Natural killer cell (primary cell): Measurements from ENCODE around the gene BICD2. TPM values are rescaled to one million over a fixed set of nuclear protein-coding genes. Genes with fewer than 3 reads are reported as not detected.
A peak's percentile ranks its signal among the peaks of the same experiment; 100 is the strongest.

Experiments used
- ATAC-seq, 3 donors: fragments of 150-1000 bp in 2 of 3; fragments of 200-7000 bp in 1 of 3; cut with Tn5 transposase; 1 replicate in 1 of 3; 2 replicates in 2 of 3; pipeline ENCODE4 v1.10.0; 2021; ENCODE audit warnings: mild to moderate bottlenecking in 2 of 3, moderate library complexity in 2 of 3
- DNase-seq, 2 donors: peaks; one replicate each; pipeline versions ENCODE4 v3.0.0 to v3.0.0-alpha.2; 2013 to 2021; ENCODE audit warnings: mixed read lengths in 1 of 2
- H3K27ac ChIP-seq: one replicate; pipeline ENCODE4 v1.5.1; 2013; ENCODE audit warnings: mild to moderate bottlenecking, low read length
- H3K27me3 ChIP-seq: one replicate; pipeline ENCODE4 v1.6.1; 2013; ENCODE audit warnings: low read length; ENCODE audit not compliant: control insufficient read depth, insufficient read depth
- H3K36me3 ChIP-seq: one replicate; pipeline ENCODE4 v1.6.1; 2013; ENCODE audit warnings: low read length; ENCODE audit not compliant: control insufficient read depth, insufficient read depth
- H3K4me1 ChIP-seq: one replicate; pipeline ENCODE4 v1.6.1; 2013; ENCODE audit warnings: low read length; ENCODE audit not compliant: control insufficient read depth, insufficient read depth
- H3K4me3 ChIP-seq: one replicate; pipeline ENCODE4 v1.5.1; 2013; ENCODE audit warnings: low read length
- H3K9me3 ChIP-seq: one replicate; pipeline ENCODE4 v1.6.1; 2013; ENCODE audit warnings: low read length; ENCODE audit not compliant: control insufficient read depth, insufficient read depth
- H3K27ac Mint-ChIP-seq, 2 donors: one replicate each; pipeline ENCODE4 v1.8.0; 2022; ENCODE audit warnings: mild to moderate bottlenecking in 2 of 2, mixed read lengths in 2 of 2, moderate library complexity in 1 of 2
- H3K27me3 Mint-ChIP-seq, 2 donors: one replicate each; pipeline ENCODE4 v1.8.0; 2022; ENCODE audit warnings: low read depth in 2 of 2, mixed read lengths in 2 of 2
- H3K36me3 Mint-ChIP-seq: one replicate; pipeline ENCODE4 v1.8.0; 2022; ENCODE audit warnings: mixed read lengths
- H3K4me1 Mint-ChIP-seq, 2 donors: one replicate each; pipeline ENCODE4 v1.8.0; 2022; ENCODE audit warnings: mixed read lengths in 2 of 2
- H3K4me3 Mint-ChIP-seq: one replicate; pipeline ENCODE4 v1.8.0; 2022; ENCODE audit warnings: mild to moderate bottlenecking, moderate library complexity, mixed read lengths
- H3K9me3 Mint-ChIP-seq, 2 donors: one replicate each; pipeline ENCODE4 v1.8.0; 2022; ENCODE audit warnings: mixed read lengths in 2 of 2
- WGBS: methylation state at CpG from one replicate; pipeline ENCODE4 v1.1.7; 2013; ENCODE audit warnings: missing lambda C conversion rate; ENCODE audit not compliant: insufficient coverage; 5-methylcytosine and 5-hydroxymethylcytosine counted together
- intact Hi-C: fragments of 100-400 bp; cut with micrococcal nuclease; formaldehyde crosslinking; loops from one replicate; pipeline ENCODE4 v1.14.2; 2022
- total RNA-seq, 4 donors: library from RNA; stranded (reverse); fragments of 120-200 nt in 1 of 4; gene quantifications; one replicate each; pipeline versions ENCODE4 v1.2.3 to v1.2.4, GENCODE V29; 2013 to 2022
- TF ChIP-seq, protein P1 (sequence below): fragments of 200-600 bp; IDR thresholded peaks from one replicate; pipeline ENCODE4 v1.8.0; 2022; ENCODE audit warnings: antibody characterized with exemption

BICD2 gene
- total RNA-seq, 3 donors from 2014 or later (not counting 1 experiment from before 2014, with no cell fraction given): 27.0 to 39.7 (median 39.7) TPM

DNA sequence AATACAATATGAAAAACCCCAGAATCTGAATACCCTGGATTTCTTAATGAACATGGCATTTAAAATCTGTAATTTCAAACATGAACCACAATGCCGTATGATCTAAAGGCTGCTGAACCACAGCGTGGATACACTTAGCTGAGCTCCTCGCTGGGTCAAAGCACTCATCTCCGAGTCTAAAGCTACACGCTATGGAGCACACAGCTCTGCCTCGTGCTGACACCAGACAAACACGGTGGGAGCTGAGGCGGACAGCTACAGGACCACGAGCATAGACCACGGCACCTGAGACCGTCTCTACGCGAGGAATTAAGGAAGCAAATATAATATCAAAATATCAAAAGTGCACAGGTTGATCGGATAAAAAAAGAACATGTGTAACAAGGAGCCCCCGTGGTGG is 51.9 kb downstream of the BICD2 start:
- peak overlapping the region; percentile 58 for H3K4me3 Mint-ChIP-seq
- DNase-seq (peak in 1 of 2 donors; percentile 2), ATAC-seq (no peak)
- TF ChIP-seq, protein P1, sequence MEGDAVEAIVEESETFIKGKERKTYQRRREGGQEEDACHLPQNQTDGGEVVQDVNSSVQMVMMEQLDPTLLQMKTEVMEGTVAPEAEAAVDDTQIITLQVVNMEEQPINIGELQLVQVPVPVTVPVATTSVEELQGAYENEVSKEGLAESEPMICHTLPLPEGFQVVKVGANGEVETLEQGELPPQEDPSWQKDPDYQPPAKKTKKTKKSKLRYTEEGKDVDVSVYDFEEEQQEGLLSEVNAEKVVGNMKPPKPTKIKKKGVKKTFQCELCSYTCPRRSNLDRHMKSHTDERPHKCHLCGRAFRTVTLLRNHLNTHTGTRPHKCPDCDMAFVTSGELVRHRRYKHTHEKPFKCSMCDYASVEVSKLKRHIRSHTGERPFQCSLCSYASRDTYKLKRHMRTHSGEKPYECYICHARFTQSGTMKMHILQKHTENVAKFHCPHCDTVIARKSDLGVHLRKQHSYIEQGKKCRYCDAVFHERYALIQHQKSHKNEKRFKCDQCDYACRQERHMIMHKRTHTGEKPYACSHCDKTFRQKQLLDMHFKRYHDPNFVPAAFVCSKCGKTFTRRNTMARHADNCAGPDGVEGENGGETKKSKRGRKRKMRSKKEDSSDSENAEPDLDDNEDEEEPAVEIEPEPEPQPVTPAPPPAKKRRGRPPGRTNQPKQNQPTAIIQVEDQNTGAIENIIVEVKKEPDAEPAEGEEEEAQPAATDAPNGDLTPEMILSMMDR: no peak
- WGBS: 93% methylated on average over 15 of the region's 15 CpGs
- no peak overlapping the region for H3K4me3 ChIP-seq
- peaks cover 6% of the 10 kb centered on the region for H3K36me3 Mint-ChIP-seq
- H3K27me3 ChIP-seq: no peaks in the 10 kb centered on the region
- H3K4me1 Mint-ChIP-seq: peaks cover 20 to 31% of the 10 kb centered on the region in 2 donors
- H3K36me3 ChIP-seq: peaks cover 70% of the 10 kb centered on the region
- no peaks in the 10 kb centered on the region for H3K9me3 ChIP-seq
- peaks cover 15% of the 10 kb centered on the region for H3K4me1 ChIP-seq
- intact Hi-C loops: no loop called here
- peak overlapping the region; percentile 82 to 84 for H3K27ac Mint-ChIP-seq
- H3K27me3 Mint-ChIP-seq: no peaks in the 10 kb centered on the region
- H3K27ac ChIP-seq: no peak overlapping the region
- no peaks in the 10 kb centered on the region for H3K9me3 Mint-ChIP-seq

DNA sequence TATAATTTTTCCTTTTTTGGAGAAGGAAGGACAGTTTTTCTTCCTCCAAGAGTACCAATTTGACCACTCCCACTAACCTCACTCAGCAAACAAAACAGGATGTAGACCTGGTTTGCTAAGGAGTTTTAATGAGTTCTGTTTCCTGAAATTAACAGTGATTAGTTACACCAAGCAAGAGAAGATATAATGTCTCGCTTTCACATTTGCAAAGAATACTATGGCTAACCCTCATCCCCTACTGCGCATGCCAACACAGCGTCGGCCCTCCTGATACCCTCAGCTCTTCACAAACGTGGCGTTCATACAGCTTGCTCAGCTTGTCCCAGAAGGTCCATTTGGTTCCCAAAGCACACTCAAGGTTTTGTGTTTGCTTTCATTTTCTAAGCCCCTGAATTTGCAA is 52.8 kb downstream of the BICD2 start:
- Mint-ChIP-seq H3K36me3 (peaks cover 6% of the 10 kb centered on the region), H3K27me3 (no peaks in the 10 kb centered on the region), H3K27ac (peak overlapping the region; percentile 82 to 84), H3K4me1 (peaks cover 20 to 36% of the 10 kb centered on the region in 2 donors), H3K4me3 (peak overlapping the region; percentile 58), H3K9me3 (no peaks in the 10 kb centered on the region)
- DNase-seq (peak in 1 of 2 donors; percentile 39), ATAC-seq (peak in 1 of 3 donors; percentile 31)
- Histone ChIP-seq H3K4me3 (no peak overlapping the region), H3K27me3 (no peaks in the 10 kb centered on the region), H3K9me3 (no peaks in the 10 kb centered on the region), H3K36me3 (peaks cover 61% of the 10 kb centered on the region), H3K4me1 (peaks cover 12% of the 10 kb centered on the region), H3K27ac (peak overlapping the region; percentile 13)
- intact Hi-C loops: no loop called here
- TF ChIP-seq, protein P1: no peak
- 20% methylated on average over 6 of the region's 6 CpGs for WGBS

DNA sequence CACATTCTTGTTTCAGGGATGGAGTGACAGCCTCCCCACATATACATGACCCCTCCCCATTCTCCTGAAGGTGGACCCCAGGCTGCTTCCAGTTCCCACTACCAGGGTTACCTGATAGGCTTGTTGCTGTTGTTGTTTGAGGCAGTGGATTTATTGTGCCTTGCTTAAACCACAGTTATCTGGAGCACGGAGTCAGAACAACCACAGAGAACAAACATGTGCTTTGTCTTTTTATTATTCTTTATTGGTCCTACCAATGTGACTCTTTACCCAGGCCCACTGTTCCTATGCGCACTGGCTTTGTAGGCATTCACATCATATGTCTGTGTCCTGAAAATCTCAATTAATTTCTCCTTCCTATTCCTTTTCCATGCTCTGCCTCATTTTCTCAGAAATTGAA is 53.5 kb downstream of the BICD2 start:
- no peaks in the 10 kb centered on the region for H3K9me3 ChIP-seq
- no peaks in the 10 kb centered on the region for H3K27me3 ChIP-seq
- ATAC-seq (no peak), DNase-seq (no peak)
- Mint-ChIP-seq H3K4me1 (peaks cover 20 to 36% of the 10 kb centered on the region in 2 donors), H3K9me3 (no peaks in the 10 kb centered on the region), H3K27ac (peak overlapping the region; percentile 82 to 84), H3K27me3 (no peaks in the 10 kb centered on the region), H3K36me3 (peaks cover 6% of the 10 kb centered on the region), H3K4me3 (no peak overlapping the region)
- H3K4me1 ChIP-seq: peaks cover 9% of the 10 kb centered on the region
- intact Hi-C loops: no loop called here
- no peak overlapping the region for H3K4me3 ChIP-seq
- 88% methylated on average over 2 of the region's 2 CpGs for WGBS
- H3K36me3 ChIP-seq: peaks cover 56% of the 10 kb centered on the region
- no peak overlapping the region for H3K27ac ChIP-seq
- TF ChIP-seq, protein P1: no peak

DNA sequence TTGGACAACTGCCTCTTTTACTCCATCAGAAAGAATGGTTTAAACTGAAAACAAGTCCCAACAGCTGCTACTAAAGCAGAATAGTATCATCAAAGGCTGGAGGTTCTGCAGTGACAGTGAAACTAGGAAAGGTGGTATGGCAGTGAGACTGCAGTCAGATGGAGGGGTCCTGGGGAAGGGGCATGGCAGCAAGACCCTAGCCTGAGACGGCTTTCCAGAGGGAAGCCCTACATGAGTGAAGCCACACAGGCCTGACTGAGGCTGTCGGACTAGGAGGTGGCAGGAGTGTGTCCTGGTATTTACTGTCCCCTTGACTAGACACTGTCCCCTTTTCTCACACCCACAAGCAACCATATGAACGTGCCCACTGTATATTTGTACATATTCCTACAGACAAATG is 54.3 kb downstream of the BICD2 start:
- Histone ChIP-seq H3K4me1 (peaks cover 9% of the 10 kb centered on the region), H3K4me3 (no peak overlapping the region), H3K27me3 (no peaks in the 10 kb centered on the region), H3K9me3 (no peaks in the 10 kb centered on the region), H3K36me3 (peaks cover 48% of the 10 kb centered on the region), H3K27ac (no peak overlapping the region)
- peaks cover 20 to 38% of the 10 kb centered on the region in 2 donors for H3K4me1 Mint-ChIP-seq
- intact Hi-C loops: no loop called here
- 100% methylated on average over 1 of the region's 3 CpGs for WGBS
- no peak overlapping the region for H3K27ac Mint-ChIP-seq
- DNase-seq: no peak
- H3K9me3 Mint-ChIP-seq: no peaks in the 10 kb centered on the region
- no peak overlapping the region for H3K4me3 Mint-ChIP-seq
- no peaks in the 10 kb centered on the region for H3K27me3 Mint-ChIP-seq
- no peak for ATAC-seq
- TF ChIP-seq, protein P1: no peak
- peaks cover 6% of the 10 kb centered on the region for H3K36me3 Mint-ChIP-seq
